HG02759 (cell line): ENCODE data around the gene POU2F2.
"Not testable (repeated sequence)": the region's sequence is repeated elsewhere in the genome, so short reads cannot be mapped to it uniquely, and the experiment has no call there.

Source experiments
- ATAC-seq: cut with Tn5 transposase; IDR thresholded peaks from one replicate; pipeline ENCODE4 v1.9.1; 2021; ENCODE audit warnings: mild to moderate bottlenecking, moderate library complexity; ENCODE audit not compliant: unreplicated experiment

The POU2F2 gene

GRCh38 chr19:42065511-42065910 is 66.7 kb downstream of the POU2F2 start:
- ATAC-seq: no peak

DNA sequence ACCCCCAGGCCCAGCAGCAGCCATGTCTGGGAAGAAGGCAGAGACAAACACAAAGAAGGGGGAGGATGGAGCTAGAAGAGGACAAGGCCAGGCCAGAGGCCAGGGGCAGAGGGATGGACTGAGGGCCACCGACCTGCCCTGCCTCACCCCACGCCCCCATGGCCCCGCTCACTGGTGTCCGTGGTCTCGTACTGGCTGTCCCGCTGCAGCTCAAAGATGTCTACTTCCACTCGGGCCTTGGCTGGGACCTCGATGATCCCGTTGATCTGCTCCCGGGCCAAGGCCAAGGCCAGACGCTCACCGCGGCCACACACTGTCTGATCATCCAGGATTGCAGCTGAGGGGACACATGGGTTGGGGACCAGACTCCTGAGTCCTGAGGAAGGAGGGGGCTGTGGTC is 67.2 kb downstream of the POU2F2 start:
- no peak for ATAC-seq

DNA sequence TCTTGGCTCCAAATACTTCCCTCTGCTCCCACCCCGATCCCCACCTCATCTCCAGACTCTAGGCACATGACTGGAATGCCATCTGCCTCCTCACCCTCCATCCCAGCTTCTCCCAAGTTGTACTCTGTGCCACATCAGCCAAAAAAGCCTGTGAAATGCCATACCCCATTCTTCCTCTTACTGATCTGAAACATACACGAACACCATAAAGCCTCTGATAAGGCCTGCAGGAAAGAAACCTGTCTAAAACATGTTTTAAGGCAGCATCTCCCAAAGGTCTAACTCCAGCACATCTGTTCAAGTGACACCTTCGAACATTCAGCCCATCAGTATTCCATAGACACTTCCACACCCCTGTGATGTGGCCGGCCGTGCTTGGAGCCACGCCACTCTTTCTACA is 67.8 kb downstream of the POU2F2 start:
- no peak for ATAC-seq

DNA sequence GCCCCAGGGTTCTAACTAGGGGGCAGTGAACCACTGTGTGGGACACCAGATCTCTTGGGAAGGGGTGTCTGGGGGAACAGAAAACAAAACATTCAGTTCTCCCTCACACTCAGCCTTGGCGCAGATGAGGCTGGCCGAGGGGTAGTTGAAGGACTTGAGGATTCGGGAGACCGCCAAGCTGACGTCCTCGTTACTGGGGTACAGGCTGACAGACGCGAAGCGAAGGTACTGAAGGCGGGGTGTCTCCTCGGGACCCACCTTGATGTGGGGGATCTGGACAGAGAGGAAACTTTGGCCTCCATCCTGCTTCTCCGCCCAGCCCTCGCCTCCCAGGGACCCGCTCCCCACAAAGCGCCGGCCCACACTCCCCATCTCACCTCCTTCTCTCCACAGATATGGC is 69.9 kb downstream of the POU2F2 start:
- no peak for ATAC-seq

- no peak for ATAC-seq
These were observed 72.1 kb downstream of the POU2F2 start for GRCh38 chr19:42060117-42060516.

- no peak for ATAC-seq
These were observed 73.0 kb downstream of the POU2F2 start for GRCh38 chr19:42059196-42059595.

DNA sequence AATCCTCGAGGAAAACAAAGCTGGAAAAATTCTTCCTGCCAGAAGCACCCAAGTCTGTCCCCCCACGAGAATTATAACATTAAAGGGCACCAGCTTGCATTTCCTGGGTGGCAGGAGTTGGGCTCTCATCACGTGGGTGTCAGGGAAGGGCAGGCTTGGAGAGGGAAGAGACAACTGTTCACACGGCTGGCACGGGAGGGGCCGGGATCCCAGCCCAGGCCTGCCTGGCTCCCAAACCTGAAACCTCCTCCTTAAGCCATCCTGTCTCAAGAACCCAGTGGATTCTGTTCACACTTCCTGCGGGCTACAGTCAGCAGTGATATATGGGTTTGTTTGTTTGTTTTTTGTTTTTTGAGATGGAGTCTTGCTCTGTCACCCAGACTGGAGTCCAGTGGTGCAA is 74.4 kb downstream of the POU2F2 start:
- no peak for ATAC-seq

- ATAC-seq: no peak
These were observed 78.0 kb downstream of the POU2F2 start for GRCh38 chr19:42054205-42054604.

GRCh38 chr19:42053037-42053935 is 79.0 kb downstream of the POU2F2 start:
- ATAC-seq: no peak

- ATAC-seq: no peak
These were observed 79.9 kb downstream of the POU2F2 start for GRCh38 chr19:42052241-42052863.

GRCh38 chr19:42051166-42052115 is 80.8 kb downstream of the POU2F2 start:
- ATAC-seq: no peak

GRCh38 chr19:42048992-42049391 is 83.3 kb downstream of the POU2F2 start:
- ATAC-seq: no peak

DNA sequence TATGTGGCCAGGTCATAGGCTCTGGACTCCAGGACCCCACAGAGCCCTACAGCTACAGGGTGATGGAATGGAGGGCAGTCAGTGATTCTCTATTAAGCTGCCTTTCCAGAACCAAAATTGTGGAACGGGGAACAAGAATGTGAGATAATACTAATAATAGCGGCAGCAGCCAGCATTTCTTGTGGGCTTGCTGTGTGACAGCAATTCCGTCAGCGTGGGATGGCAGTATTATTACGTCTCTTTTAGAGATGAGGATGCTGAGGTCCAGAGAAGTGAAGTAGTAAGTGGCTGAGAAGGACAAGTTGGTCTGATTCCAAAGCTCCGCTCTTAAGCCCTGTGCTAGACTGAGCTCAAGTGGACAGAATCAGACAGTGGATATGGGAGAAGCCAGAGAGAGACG is 86.7 kb downstream of the POU2F2 start:
- ATAC-seq: no peak

- no peak for ATAC-seq
These were observed 89.6 kb downstream of the POU2F2 start for GRCh38 chr19:42042455-42043170.

DNA sequence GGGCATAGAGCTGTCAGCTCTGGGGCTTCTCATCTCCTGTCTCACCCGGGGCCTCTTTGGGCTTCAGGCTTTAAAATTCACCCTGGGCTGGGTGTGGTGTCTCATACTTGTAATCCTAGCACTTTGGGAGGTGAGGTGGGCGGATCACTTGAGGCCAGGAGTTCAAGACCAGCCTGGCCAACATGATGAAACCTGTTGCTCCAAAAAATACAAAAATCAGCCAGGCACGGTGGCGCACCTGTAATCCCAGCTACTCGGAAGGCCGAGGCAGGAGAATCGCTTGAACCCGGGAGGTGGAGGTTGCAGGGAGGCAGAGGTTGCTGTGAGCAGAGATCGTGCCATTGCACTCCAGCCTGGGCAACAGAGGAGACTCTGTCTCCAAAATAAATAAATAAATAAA is 91.8 kb downstream of the POU2F2 start:
- ATAC-seq: not testable (repeated sequence)

DNA sequence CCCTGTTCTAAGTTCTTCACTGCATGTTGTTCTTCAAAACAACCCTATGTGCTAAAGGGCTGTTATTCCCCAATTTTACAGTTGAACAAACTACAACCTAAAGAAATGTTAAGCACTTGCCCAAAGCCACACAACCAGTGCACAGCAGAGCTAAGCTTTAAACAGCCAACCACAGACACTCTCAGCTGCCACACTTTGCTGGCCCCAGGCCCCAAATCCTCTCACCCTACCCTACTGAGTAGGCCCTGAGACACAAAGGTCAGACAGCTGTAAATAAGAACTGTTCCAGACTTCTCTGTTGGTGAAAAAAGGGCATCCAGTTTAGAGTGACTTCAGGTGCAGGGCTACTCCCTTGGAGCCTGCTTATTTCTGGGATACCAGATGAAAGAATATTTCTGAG is 92.2 kb downstream of the POU2F2 start:
- no peak for ATAC-seq

- no peak for ATAC-seq
These were observed 93.6 kb downstream of the POU2F2 start for GRCh38 chr19:42038666-42039065.

- no peak for ATAC-seq
These were observed 94.6 kb downstream of the POU2F2 start for GRCh38 chr19:42037649-42038048.
